Epithelial cell of alveolus of lung (primary cell): ENCODE data around the gene ELANE. TPM values are rescaled to one million over a fixed set of nuclear protein-coding genes. Genes with fewer than 3 reads are reported as not detected.

Experiments
- total RNA-seq: library from RNA; depleted of rRNA; stranded (reverse); fragments of >200 nt; gene quantifications from 2 replicates; pipeline ENCODE4 v1.2.1, GENCODE V29; 2015

ELANE gene
- total RNA-seq: 15.0 TPM in 1 of 2 replicates, not detected in the other

GRCh38 chr19:852136-853013, at the start of gene ELANE:
ELANE (plus strand) TSS chr19:852303; CDS start chr19:852329, 26 bp downstream.

GRCh38 chr19:821825-822503, 30.1 kb upstream of the ELANE start, which contains the start of gene PLPPR3:
PLPPR3 (minus strand) TSS chr19:821955; CDS start chr19:821559, 396 bp downstream.

GRCh38 chr19:827710-828321, 24.3 kb upstream of the ELANE start, which contains the start of gene AZU1:
AZU1 (plus strand) TSS chr19:827837; CDS start chr19:827847, 10 bp downstream.

GRCh38 chr19:840519-841206, 11.4 kb upstream of the ELANE start, which contains the start of gene PRTN3:
PRTN3 (plus strand) TSS chr19:840999; CDS start chr19:841009, 10 bp downstream.

GRCh38 chr19:858868-859843, 7.1 kb downstream of the ELANE start, which contains the start of gene CFD:
CFD (plus strand) TSS chr19:859664; CDS start chr19:859690, 26 bp downstream.

GRCh38 chr19:892894-893689, 41.0 kb downstream of the ELANE start, which contains the start of the genes MED16 and RNU6-9:
MED16 (minus strand) TSS chr19:893187; CDS start chr19:891131, 2,056 bp downstream.
RNU6-9 (plus strand) TSS chr19:893484.

Other genes with a start within 250 kb of the ELANE start
- gene POLRMT, start 218.8 kb upstream of the ELANE start, total RNA-seq: 35.1 and 36.3 TPM in 2 replicates
- gene FGF22, start 212.4 kb upstream of the ELANE start, total RNA-seq: not detected in 2 replicates
- gene RNF126, start 189.1 kb upstream of the ELANE start, total RNA-seq: 57.8 and 95.7 TPM in 2 replicates
- gene FSTL3, start 175.9 kb upstream of the ELANE start, total RNA-seq: 118 and 238 TPM in 2 replicates
- 1.9 TPM in 1 of 2 replicates, not detected in the other for gene PRSS57, start 156.9 kb upstream of the ELANE start, total RNA-seq
- gene PALM, start 143.4 kb upstream of the ELANE start, total RNA-seq: 15.9 and 83.0 TPM in 2 replicates
- gene MISP, start 101.2 kb upstream of the ELANE start, total RNA-seq: 3.2 TPM in 2 replicates
- 297 and 323 TPM in 2 replicates for gene PTBP1, start 54.9 kb upstream of the ELANE start, total RNA-seq
- 1.7 and 102 TPM in 2 replicates for gene PLPPR3, start 30.3 kb upstream of the ELANE start, total RNA-seq
- gene AZU1, start 24.5 kb upstream of the ELANE start, total RNA-seq: 2.5 TPM in 1 of 2 replicates, not detected in the other
- 2.6 TPM in 1 of 2 replicates, not detected in the other for gene PRTN3, start 11.3 kb upstream of the ELANE start, total RNA-seq
- 0.91 and 262 TPM in 2 replicates for gene CFD, start 7.4 kb downstream of the ELANE start, total RNA-seq
- gene MED16, start 40.9 kb downstream of the ELANE start, total RNA-seq: 45.9 and 54.3 TPM in 2 replicates
- not detected in 2 replicates for gene RNU6-9, start 41.2 kb downstream of the ELANE start, total RNA-seq
- gene R3HDM4, start 60.9 kb downstream of the ELANE start, total RNA-seq: 51.7 and 56.2 TPM in 2 replicates
- gene KISS1R, start 65.0 kb downstream of the ELANE start, total RNA-seq: 0.39 TPM in 1 of 2 replicates, not detected in the other
- gene ARID3A, start 73.7 kb downstream of the ELANE start, total RNA-seq: 12.2 and 14.5 TPM in 2 replicates
- gene WDR18, start 132.0 kb downstream of the ELANE start, total RNA-seq: 49.1 and 54.8 TPM in 2 replicates
- gene GRIN3B, start 148.1 kb downstream of the ELANE start, total RNA-seq: 1.6 and 2.0 TPM in 2 replicates
- 126 and 158 TPM in 2 replicates for gene TMEM259, start 168.8 kb downstream of the ELANE start, total RNA-seq
- gene RNU6-2, start 169.2 kb downstream of the ELANE start, total RNA-seq: not detected in 2 replicates
- gene CNN2, start 174.3 kb downstream of the ELANE start, total RNA-seq: 265 and 382 TPM in 2 replicates
- gene ABCA7, start 187.8 kb downstream of the ELANE start, total RNA-seq: 1.9 and 3.3 TPM in 2 replicates
- 3.4 and 4.5 TPM in 2 replicates for gene ARHGAP45, start 214.9 kb downstream of the ELANE start, total RNA-seq
- 207 and 220 TPM in 2 replicates for gene POLR2E, start 243.1 kb downstream of the ELANE start, total RNA-seq